ENCODE data around the gene LRRC28. TPM values are rescaled to one million over a fixed set of nuclear protein-coding genes. Genes with fewer than 3 reads are reported as not detected.

LRRC28 gene
- 17.2 and 21.3 TPM in 2 replicates for total RNA-seq

DNA sequence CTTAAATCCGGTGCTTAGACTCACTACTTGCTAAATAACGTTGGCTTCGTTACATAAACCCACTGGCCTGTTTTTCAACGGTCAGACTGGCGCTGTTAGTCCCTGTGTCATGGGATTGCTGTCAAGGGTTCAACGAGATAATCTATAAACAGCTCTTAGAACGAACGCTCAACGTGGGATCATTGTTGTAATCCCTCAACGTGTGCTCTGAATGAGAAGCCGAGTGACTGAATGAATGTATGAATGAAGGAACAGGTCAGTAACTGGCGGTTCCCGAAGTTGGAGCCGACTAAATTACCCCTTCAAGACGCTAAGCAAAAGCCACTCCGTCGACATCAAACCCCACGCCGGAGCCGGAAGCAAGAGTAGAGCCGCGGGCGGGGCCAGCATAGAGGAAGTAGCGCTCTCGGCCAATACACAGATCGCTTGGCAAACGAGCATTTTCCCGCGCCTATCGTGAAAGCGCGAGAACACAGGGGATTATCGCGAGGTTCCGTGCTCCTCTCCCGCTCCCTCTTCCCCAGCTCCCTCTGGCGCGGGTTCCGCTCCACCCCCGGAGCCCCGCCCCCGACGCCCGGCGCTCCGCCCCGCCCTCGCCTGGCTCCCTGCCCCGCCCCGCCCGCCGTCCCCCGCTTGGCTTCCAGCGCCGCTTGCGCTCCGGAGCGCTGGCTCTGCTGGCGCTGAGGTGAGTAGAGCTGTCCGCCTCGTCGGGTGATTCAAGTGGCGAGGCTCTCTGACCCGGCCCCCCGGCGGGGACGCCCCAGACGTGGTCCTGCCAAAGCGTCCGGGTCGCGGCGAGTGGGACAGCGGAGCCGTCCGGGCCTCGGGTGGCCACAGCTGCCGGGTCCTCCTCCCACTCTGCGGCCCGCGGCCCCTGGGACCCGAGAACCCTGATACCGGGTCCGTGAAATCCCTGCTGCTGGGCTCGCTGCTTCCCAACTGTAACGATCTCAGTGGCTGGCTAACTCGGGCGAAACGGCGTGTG is at the start of gene LRRC28:
LRRC28 (plus strand) TSS at position 625 of the 985 bp plus-strand sequence. CDS start 4,477 bp downstream, outside the sequence.

DNA sequence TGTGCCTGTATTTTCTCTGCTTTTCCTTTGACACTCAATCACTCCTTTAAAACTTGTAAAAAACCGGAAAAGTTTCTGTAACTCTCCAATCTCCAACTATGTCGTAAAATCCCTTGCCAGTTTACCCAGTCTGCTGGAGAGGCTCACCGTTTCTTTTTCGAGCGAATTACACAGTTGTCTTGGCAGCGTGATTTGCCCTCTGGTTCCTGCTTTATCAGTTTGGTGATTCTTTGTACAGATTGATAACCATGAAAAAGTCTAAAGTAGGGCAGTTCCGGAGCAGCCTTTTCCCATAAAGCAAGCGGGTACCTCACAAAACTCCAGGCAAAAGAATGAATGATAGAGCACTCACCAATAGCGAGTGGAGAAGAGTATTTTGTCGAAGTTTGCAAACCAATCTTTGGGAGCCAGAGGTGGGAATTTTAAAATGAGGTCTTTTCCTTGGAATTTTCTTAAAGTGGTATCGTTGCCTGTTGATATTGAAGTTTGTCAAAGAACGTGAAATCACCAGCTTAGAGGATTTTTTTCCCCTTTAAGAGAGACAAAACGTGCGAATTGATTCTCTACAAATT is 1.9 kb upstream of the LRRC28 start, which contains the start of gene TTC23:
TTC23 (minus strand) TSS at position 312 of the 572 bp plus-strand sequence. CDS start 20,869 bp downstream, outside the sequence.

Other genes starting within 250 kb of the LRRC28 start
- not detected in 2 replicates for gene PGPEP1L, start 243.7 kb upstream of the LRRC28 start, total RNA-seq
- 1.1 and 2.2 TPM in 2 replicates for gene SYNM, start 146.4 kb upstream of the LRRC28 start, total RNA-seq
- 19.4 and 20.6 TPM in 2 replicates for gene TTC23, start 1.9 kb upstream of the LRRC28 start, total RNA-seq